ENCODE data around the gene CACNA1G.

CACNA1G gene

GRCh38 chr17:50629902-50630301 lies 69.4 kb downstream of the CACNA1G start:
- in situ Hi-C loops (cut with MboI; ENCODE audit: low sequenced_read_pairs): no loop called here

- in situ Hi-C loops (cut with MboI; ENCODE audit: low sequenced_read_pairs): no loop called here
Measured at GRCh38 chr17:50630524-50631194, 70.1 kb downstream of the CACNA1G start.

GRCh38 chr17:50631195-50631907 lies 70.8 kb downstream of the CACNA1G start:
- in situ Hi-C loops (cut with MboI; ENCODE audit: low sequenced_read_pairs): no loop called here

- in situ Hi-C loops (cut with MboI; ENCODE audit: low sequenced_read_pairs): no loop called here
Measured at GRCh38 chr17:50631908-50632571, 71.5 kb downstream of the CACNA1G start.

GRCh38 chr17:50632637-50633036 lies 72.1 kb downstream of the CACNA1G start:
- in situ Hi-C loops (cut with MboI; ENCODE audit: low sequenced_read_pairs): no loop called here

GRCh38 chr17:50633683-50634082 lies 73.2 kb downstream of the CACNA1G start:
- in situ Hi-C loops (cut with MboI; ENCODE audit: low sequenced_read_pairs): no loop called here

- in situ Hi-C loops (cut with MboI; ENCODE audit: low sequenced_read_pairs): no loop called here
Measured at GRCh38 chr17:50634224-50634914, 73.9 kb downstream of the CACNA1G start, which contains the start of gene ABCC3. TSS of gene ABCC3 (plus strand) at chr17:50634881. CDS start at chr17:50634937, 56 bp downstream.

- in situ Hi-C loops (cut with MboI; ENCODE audit: low sequenced_read_pairs): no loop called here
Measured at GRCh38 chr17:50634915-50635731, 74.6 kb downstream of the CACNA1G start.

- in situ Hi-C loops (cut with MboI; ENCODE audit: low sequenced_read_pairs): no loop called here
Measured at GRCh38 chr17:50635732-50635981, 75.1 kb downstream of the CACNA1G start.

GRCh38 chr17:50635982-50636803 lies 75.7 kb downstream of the CACNA1G start:
- in situ Hi-C loops (cut with MboI; ENCODE audit: low sequenced_read_pairs): no loop called here

GRCh38 chr17:50636804-50637195 lies 76.3 kb downstream of the CACNA1G start:
- in situ Hi-C loops (cut with MboI; ENCODE audit: low sequenced_read_pairs): no loop called here

GRCh38 chr17:50637829-50638605 lies 77.5 kb downstream of the CACNA1G start:
- in situ Hi-C loops (cut with MboI; ENCODE audit: low sequenced_read_pairs): no loop called here

- in situ Hi-C loops (cut with MboI; ENCODE audit: low sequenced_read_pairs): no loop called here
Measured at GRCh38 chr17:50638606-50638965, 78.1 kb downstream of the CACNA1G start.

GRCh38 chr17:50638966-50639713 lies 78.6 kb downstream of the CACNA1G start:
- in situ Hi-C loops (cut with MboI; ENCODE audit: low sequenced_read_pairs): no loop called here

GRCh38 chr17:50640686-50641351 lies 80.3 kb downstream of the CACNA1G start:
- in situ Hi-C loops (cut with MboI; ENCODE audit: low sequenced_read_pairs): no loop called here

GRCh38 chr17:50641357-50641756 lies 80.8 kb downstream of the CACNA1G start:
- in situ Hi-C loops (cut with MboI; ENCODE audit: low sequenced_read_pairs): no loop called here

- in situ Hi-C loops (cut with MboI; ENCODE audit: low sequenced_read_pairs): no loop called here
Measured at GRCh38 chr17:50642071-50642721, 81.7 kb downstream of the CACNA1G start.

Data from HL-60/S4 (cell line).